GM12873 (cell line): ENCODE data around the gene VPS4B.

Experiments used
- CTCF ChIP-seq: IDR thresholded peaks from 2 replicates; pipeline ENCODE4 v1.5.1; 2012; ENCODE audit warnings: low read depth, mild to moderate bottlenecking, moderate library complexity, low read length, control low read depth; ENCODE audit not compliant: insufficient read depth; ENCODE audit errors: missing control alignments

Gene VPS4B

GRCh38 chr18:63373161-63373560 lies 49.1 kb downstream of the VPS4B start:
- TF ChIP-seq CTCF: no peak

- no peak for TF ChIP-seq CTCF
These were observed 53.7 kb downstream of the VPS4B start for GRCh38 chr18:63368611-63369010.

- no peak for TF ChIP-seq CTCF
These were observed 55.0 kb downstream of the VPS4B start, which contains the start of gene KDSR for GRCh38 chr18:63367053-63367953. TSS of gene KDSR (minus strand) at chr18:63367206. CDS start at chr18:63367118, 88 bp downstream.

- TF ChIP-seq CTCF: no peak
These were observed 55.8 kb downstream of the VPS4B start for GRCh38 chr18:63366213-63367052.

- TF ChIP-seq CTCF: no peak
These were observed 56.4 kb downstream of the VPS4B start for GRCh38 chr18:63365876-63366212.

GRCh38 chr18:63363951-63364350 lies 58.3 kb downstream of the VPS4B start:
- TF ChIP-seq CTCF: no peak

GRCh38 chr18:63356272-63356896 lies 65.9 kb downstream of the VPS4B start:
- no peak for TF ChIP-seq CTCF
